ENCODE measurements around the gene COL15A1.

DNA sequence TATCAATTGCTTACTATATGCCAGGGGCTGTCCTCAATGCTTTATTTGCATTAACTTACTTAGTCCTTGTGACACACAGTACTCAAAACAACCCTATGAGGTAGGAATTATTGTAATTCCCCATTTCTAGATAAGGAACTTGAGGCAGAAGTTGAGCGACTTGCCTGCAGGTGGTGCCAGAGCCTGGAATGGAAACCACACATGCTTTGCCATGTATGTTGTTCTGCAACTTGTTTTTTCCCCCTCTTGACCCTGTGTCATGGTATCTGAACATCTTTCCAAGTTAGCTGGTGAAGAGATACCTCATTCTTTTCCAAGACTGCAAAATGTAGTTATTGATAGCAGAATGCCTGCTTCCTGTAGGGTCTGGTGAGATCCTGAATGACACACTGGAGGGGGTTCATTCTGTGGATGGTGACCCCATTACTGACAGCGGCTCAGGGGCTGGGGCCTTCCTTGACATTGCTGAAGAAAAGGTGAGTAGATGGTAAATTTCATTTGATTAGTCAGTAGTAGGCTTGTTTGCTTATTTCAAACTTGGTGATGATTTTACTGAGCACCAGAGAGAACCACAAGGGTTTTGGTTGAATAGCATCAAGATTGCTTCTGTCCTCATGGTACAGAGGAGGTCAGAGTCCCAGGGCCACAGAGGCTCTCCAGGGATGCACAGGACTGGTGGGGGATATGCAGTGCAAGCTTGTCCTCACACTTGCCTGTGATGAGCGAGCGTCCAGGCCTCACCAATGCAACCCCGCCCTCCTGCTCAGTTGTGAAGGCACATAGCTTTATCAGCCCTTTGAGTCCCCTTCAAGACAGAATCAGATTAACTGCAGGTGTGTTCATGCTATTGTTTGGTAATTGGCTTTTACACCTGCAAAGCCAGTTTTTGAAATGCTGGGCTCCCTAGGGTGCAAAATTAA, 57.0 kb downstream of the COL15A1 start:
- TF ChIP-seq EP300 (IDR thresholded peaks at IDR 0.05) = no peak
- peak; percentile 44 to 69 (median 53) for TF ChIP-seq CTCF (IDR thresholded peaks at IDR 0.05)

Data from tibial nerve (tissue), 4 donors.